GM18907 (cell line): ENCODE measurements around the gene POC1B.

Experiments
- ATAC-seq: cut with Tn5 transposase; IDR thresholded peaks from one replicate; pipeline ENCODE4 v1.9.1; 2021; ENCODE audit warnings: mild to moderate bottlenecking, moderate library complexity; ENCODE audit not compliant: unreplicated experiment

POC1B gene

GRCh38 chr12:89539426-89540223, 13.8 kb upstream of the POC1B start:
- no peak for ATAC-seq

- ATAC-seq: no peak
These were observed 13.1 kb upstream of the POC1B start for GRCh38 chr12:89538897-89539296.

GRCh38 chr12:89537389-89537788, 11.5 kb upstream of the POC1B start:
- ATAC-seq: no peak

- ATAC-seq: no peak
These were observed 3.9 kb upstream of the POC1B start for GRCh38 chr12:89529738-89530137.

GRCh38 chr12:89528434-89528833, 2.6 kb upstream of the POC1B start:
- ATAC-seq: no peak

GRCh38 chr12:89525305-89525823, 483 bp downstream of the POC1B start:
- ATAC-seq: peak; percentile 36

- ATAC-seq: peak; percentile 81
These were observed 1.1 kb downstream of the POC1B start, which contains the start of gene GALNT4 for GRCh38 chr12:89524541-89525304. GALNT4 (minus strand) TSS chr12:89524796; CDS start chr12:89524549, 247 bp downstream.

- no peak for ATAC-seq
These were observed 1.9 kb downstream of the POC1B start for GRCh38 chr12:89523843-89524540.

GRCh38 chr12:89523393-89523792, 2.5 kb downstream of the POC1B start:
- no peak for ATAC-seq

- ATAC-seq: no peak
These were observed 4.3 kb downstream of the POC1B start for GRCh38 chr12:89521364-89522223.

- ATAC-seq: no peak
These were observed 8.1 kb downstream of the POC1B start for GRCh38 chr12:89517720-89518119.

- no peak for ATAC-seq
These were observed 9.2 kb downstream of the POC1B start for GRCh38 chr12:89516633-89517032.

GRCh38 chr12:89514751-89515150, 11.1 kb downstream of the POC1B start:
- ATAC-seq: peak; percentile 81

- ATAC-seq: no peak
These were observed 12.3 kb downstream of the POC1B start for GRCh38 chr12:89513544-89513943.

GRCh38 chr12:89507015-89507824, 18.6 kb downstream of the POC1B start:
- no peak for ATAC-seq

GRCh38 chr12:89506050-89506449, 19.8 kb downstream of the POC1B start:
- no peak for ATAC-seq

- ATAC-seq: no peak
These were observed 21.1 kb downstream of the POC1B start for GRCh38 chr12:89504560-89505346.

GRCh38 chr12:89501793-89502192, 24.1 kb downstream of the POC1B start:
- ATAC-seq: no peak

GRCh38 chr12:89499857-89500256, 26.0 kb downstream of the POC1B start:
- no peak for ATAC-seq
